OCI-LY1 (cell line): ENCODE data around the gene SLC4A8.

Experiments used
- CTCF ChIP-seq: fragments of 200-600 bp; sonication (generic), shearing (Covaris generic); IDR thresholded peaks from 2 replicates; pipeline ENCODE4 v1.5.1; 2017; ENCODE audit warnings: mild to moderate bottlenecking, antibody characterized with exemption, low read length, moderate library complexity, mixed read lengths
- EZH2 ChIP-seq: fragments of 200-600 bp; sonication (generic), shearing (Covaris generic); IDR thresholded peaks from 2 replicates; pipeline ENCODE4 v1.8.0; 2017; ENCODE audit warnings: borderline replicate concordance, mixed run types, mild to moderate bottlenecking, antibody characterized with exemption, low read length, moderate library complexity, mixed read lengths

- TF ChIP-seq CTCF = no peak
- no peak for TF ChIP-seq EZH2
Observed at GRCh38 chr12:51383269-51383905, 41.2 kb upstream of the SLC4A8 start.
